Memory B cell (primary cell): ENCODE data around the gene PAX8.
A peak's percentile ranks its signal among the peaks of the same experiment; 100 is the strongest.
"Not testable (repeated sequence)": the region's sequence is repeated elsewhere in the genome, so short reads cannot be mapped to it uniquely, and the experiment has no call there.

Experiments used
- ATAC-seq: fragments of 150-1000 bp; cut with Tn5 transposase; 2 replicates; pipeline ENCODE4 v1.10.0; 2021; ENCODE audit warnings: low read depth, mild to moderate bottlenecking, moderate library complexity
- DNase-seq, 2 donors: peaks; one replicate each; pipeline ENCODE4 v3.0.0; 2022; ENCODE audit warnings: low spot score in 2 of 2
- H3K27ac Mint-ChIP-seq: one replicate; pipeline ENCODE4 v1.8.0; 2022; ENCODE audit warnings: mild to moderate bottlenecking, moderate library complexity, mixed read lengths
- H3K27me3 Mint-ChIP-seq: one replicate; pipeline ENCODE4 v1.8.0; 2022; ENCODE audit warnings: mixed read lengths
- H3K36me3 Mint-ChIP-seq: one replicate; pipeline ENCODE4 v1.8.0; 2022; ENCODE audit warnings: mild to moderate bottlenecking, mixed read lengths
- H3K4me1 Mint-ChIP-seq: one replicate; pipeline ENCODE4 v1.8.0; 2022; ENCODE audit warnings: mixed read lengths
- H3K4me3 Mint-ChIP-seq: one replicate; pipeline ENCODE4 v1.8.0; 2022; ENCODE audit warnings: mild to moderate bottlenecking, moderate library complexity, mixed read lengths
- H3K9me3 Mint-ChIP-seq: one replicate; pipeline ENCODE4 v1.8.0; 2022; ENCODE audit warnings: mixed read lengths

Gene PAX8

DNA sequence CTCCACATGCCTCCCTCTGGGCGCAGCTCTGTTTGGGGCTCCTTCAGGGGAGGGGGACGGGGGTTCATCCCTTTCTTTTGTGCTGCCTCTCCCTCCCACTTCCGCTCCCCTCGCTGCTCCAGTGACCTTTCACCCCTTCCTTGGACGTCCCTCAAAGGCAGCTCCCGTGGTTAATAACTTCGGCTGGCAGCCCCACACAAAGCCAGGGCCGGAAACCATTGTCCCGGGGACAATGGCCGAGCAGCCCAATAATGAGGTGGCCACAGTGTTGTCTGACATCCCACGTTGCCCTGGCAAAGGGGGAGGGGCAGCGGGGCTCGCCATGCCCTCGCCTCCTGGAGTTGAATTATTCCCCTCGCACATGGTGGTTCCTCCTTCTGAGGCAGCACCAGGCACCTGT, 27.0 kb upstream of the PAX8 start:
- ATAC-seq, H3K36me3 Mint-ChIP-seq, H3K4me1 Mint-ChIP-seq, H3K4me3 Mint-ChIP-seq, H3K9me3 Mint-ChIP-seq, H3K27ac Mint-ChIP-seq, DNase-seq: not testable (repeated sequence)
- peaks cover 11% of the 10 kb centered on the region for H3K27me3 Mint-ChIP-seq

DNA sequence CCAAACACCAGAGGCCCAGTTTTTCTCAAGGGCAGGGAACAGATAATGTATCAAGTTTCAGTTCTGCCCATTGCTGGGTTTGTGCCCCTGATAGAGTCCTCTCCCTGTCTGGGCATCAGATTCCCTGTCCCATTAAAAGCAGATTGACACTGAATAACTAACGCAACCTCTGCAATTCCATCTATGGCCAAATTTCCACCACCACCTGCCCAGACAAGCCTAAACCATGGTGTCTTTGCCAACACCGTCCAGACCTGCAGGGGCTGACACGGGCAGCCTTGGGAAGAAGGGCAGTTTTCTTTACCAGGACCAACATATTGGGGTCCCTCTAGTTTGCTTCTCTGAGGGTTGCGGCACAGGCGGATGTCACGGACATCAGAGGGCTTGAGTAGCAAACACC, 26.4 kb upstream of the PAX8 start:
- Mint-ChIP-seq H3K9me3 (no peaks in the 10 kb centered on the region), H3K4me3 (no peak overlapping the region), H3K27ac (no peak overlapping the region), H3K27me3 (peaks cover 11% of the 10 kb centered on the region), H3K4me1 (no peaks in the 10 kb centered on the region), H3K36me3 (no peaks in the 10 kb centered on the region)
- no peak for ATAC-seq
- no peak for DNase-seq

DNA sequence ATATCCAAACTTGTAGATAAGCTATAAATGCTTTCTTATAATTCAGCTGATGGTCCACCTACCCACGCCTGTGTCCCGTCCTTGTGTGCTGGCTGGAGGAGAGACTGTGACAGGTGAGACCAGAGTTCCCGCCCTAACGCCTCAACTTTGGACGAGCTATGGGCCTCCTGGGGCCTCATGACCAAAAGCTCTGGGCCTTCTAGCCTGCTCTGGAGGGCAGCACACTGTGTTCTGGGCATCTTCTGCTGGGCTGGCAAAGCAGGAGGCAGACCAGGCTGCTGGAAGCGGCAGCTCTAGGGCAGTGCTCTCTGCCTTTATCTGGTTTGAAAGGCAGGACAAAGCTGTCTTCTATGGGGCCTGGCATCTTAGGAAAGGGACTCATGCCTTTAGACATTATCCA, 26.0 kb upstream of the PAX8 start:
- ATAC-seq (no peak), DNase-seq (no peak)
- no peaks in the 10 kb centered on the region for H3K4me1 Mint-ChIP-seq
- peaks cover 11% of the 10 kb centered on the region for H3K27me3 Mint-ChIP-seq
- H3K9me3 Mint-ChIP-seq = no peaks in the 10 kb centered on the region
- H3K36me3 Mint-ChIP-seq = no peaks in the 10 kb centered on the region
- no peak overlapping the region for H3K4me3 Mint-ChIP-seq
- no peak overlapping the region for H3K27ac Mint-ChIP-seq

DNA sequence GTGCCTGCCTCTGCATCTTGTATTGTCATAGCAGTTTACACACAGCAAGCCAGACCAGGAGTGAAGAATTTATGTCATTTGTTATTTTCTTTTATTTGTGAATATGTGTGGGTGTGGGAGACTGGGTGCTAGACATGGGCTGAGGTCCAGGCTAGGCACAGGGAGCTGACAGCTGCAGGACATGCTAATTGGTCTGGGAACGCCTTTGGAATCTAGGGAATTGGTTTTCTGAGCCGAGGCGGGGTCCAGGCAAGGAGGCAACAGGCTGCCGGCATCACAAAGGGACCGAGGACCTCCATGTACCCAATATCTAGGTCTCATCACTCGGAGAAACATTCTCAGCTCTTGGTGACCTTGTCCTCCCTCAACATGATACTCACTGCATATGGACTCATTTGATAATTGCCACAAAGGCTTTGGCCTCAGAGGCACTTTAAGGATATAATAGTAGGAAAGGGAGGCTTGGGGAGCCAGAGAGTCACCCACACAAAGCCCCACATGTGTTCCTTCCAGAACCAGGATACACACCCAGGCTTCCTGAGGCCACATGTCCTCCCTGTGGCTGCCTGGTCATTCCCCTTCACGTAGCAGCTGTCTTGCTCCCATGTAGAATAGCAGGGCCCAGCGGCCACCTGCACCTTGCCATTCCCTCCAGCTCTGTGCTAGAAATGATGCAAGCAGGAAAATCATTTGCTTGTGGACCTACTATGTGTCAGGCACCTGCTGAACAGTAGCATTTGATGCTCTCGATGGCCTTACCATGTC, 23.7 kb upstream of the PAX8 start:
- not testable (repeated sequence) for ATAC-seq, H3K27ac Mint-ChIP-seq, H3K4me1 Mint-ChIP-seq, H3K9me3 Mint-ChIP-seq, H3K4me3 Mint-ChIP-seq, DNase-seq, H3K27me3 Mint-ChIP-seq, H3K36me3 Mint-ChIP-seq

DNA sequence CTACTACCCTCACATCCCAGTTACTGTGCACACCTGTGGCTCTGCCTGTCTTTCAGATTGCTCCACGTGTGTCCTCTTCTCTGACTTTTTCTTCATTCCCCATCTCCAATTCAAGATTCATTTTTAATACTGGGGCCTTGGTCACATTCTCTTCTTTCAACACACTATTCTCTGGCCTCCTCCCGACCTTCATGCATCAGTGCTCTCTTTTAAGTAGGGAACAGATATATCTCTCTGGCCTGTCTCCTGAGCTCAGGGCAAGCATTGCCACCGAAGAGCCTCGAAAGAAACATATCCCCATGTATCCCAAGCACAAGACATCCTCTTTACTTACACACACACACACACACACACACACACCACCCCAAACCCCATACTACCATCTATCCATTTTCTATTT, 21.6 kb upstream of the PAX8 start:
- Mint-ChIP-seq H3K27ac (no peak overlapping the region), H3K4me3 (no peak overlapping the region)

DNA sequence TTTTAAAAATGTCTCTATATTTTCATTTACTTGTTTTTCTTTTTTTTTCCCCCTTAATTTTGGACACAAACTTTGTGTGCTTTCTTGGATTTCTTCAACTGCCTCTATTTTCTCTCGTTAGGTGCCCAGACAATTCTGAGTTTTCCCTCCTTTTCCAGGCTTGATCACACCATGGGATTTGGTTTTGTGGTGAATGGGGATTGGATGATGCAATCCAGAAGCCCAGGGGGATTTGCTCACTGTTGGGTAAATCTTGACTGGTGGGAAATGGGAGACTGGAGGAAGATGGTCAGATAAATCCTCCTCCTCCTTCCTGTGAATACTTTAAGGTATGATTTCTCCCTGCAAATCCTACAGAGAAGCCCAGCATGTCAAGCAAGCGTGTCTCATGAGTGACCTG, 19.5 kb upstream of the PAX8 start:
- no peaks in the 10 kb centered on the region for H3K4me1 Mint-ChIP-seq
- no peak overlapping the region for H3K27ac Mint-ChIP-seq
- H3K27me3 Mint-ChIP-seq = peaks cover 7% of the 10 kb centered on the region
- H3K9me3 Mint-ChIP-seq = no peaks in the 10 kb centered on the region
- ATAC-seq = no peak
- DNase-seq = no peak
- no peaks in the 10 kb centered on the region for H3K36me3 Mint-ChIP-seq
- no peak overlapping the region for H3K4me3 Mint-ChIP-seq

More for the DNA sequence above, 21.6 kb upstream of the PAX8 start:
- Mint-ChIP-seq H3K4me1 (no peaks in the 10 kb centered on the region), H3K36me3 (no peaks in the 10 kb centered on the region), H3K9me3 (no peaks in the 10 kb centered on the region), H3K27me3 (peaks cover 2% of the 10 kb centered on the region)
- ATAC-seq = no peak
- DNase-seq = no peak

DNA sequence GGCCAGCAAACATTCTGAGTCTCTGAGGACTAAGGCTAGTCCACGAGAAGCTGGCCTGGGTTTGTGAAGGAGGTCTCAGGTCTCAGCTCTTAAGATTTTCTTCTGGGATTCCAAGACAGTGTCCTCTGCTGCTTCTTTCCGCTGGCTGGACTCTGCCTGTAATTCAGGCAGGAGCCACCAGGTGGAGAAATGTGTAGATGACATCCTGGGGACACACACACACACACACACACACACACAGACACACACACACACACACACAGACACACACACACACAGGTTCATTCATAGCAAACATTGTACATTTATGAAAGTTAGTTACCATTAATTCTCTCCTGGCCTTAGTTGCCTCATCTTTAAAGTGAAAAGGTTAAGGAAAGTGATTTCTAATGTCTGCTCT, 18.9 kb upstream of the PAX8 start:
- H3K27ac Mint-ChIP-seq, H3K9me3 Mint-ChIP-seq, H3K4me3 Mint-ChIP-seq, H3K4me1 Mint-ChIP-seq, H3K27me3 Mint-ChIP-seq, H3K36me3 Mint-ChIP-seq: not testable (repeated sequence)
- DNase-seq (peak in 1 of 2 donors; percentile 14), ATAC-seq (peak; percentile 27)

GRCh38 chr2:113291191-113291590, 12.5 kb upstream of the PAX8 start:
- H3K36me3 Mint-ChIP-seq = no peaks in the 10 kb centered on the region

GRCh38 chr2:113288674-113289149, 10.0 kb upstream of the PAX8 start:
- not testable (repeated sequence) for H3K36me3 Mint-ChIP-seq, DNase-seq, H3K27ac Mint-ChIP-seq, H3K9me3 Mint-ChIP-seq, H3K4me1 Mint-ChIP-seq, ATAC-seq, H3K4me3 Mint-ChIP-seq
- H3K27me3 Mint-ChIP-seq = peaks cover 21% of the 10 kb centered on the region

More at GRCh38 chr2:113291191-113291590, 12.5 kb upstream of the PAX8 start:
- DNase-seq (no peak), ATAC-seq (no peak)
- Mint-ChIP-seq H3K4me1 (no peaks in the 10 kb centered on the region), H3K27me3 (peaks cover 23% of the 10 kb centered on the region), H3K4me3 (no peak overlapping the region), H3K9me3 (no peaks in the 10 kb centered on the region), H3K27ac (no peak overlapping the region)

DNA sequence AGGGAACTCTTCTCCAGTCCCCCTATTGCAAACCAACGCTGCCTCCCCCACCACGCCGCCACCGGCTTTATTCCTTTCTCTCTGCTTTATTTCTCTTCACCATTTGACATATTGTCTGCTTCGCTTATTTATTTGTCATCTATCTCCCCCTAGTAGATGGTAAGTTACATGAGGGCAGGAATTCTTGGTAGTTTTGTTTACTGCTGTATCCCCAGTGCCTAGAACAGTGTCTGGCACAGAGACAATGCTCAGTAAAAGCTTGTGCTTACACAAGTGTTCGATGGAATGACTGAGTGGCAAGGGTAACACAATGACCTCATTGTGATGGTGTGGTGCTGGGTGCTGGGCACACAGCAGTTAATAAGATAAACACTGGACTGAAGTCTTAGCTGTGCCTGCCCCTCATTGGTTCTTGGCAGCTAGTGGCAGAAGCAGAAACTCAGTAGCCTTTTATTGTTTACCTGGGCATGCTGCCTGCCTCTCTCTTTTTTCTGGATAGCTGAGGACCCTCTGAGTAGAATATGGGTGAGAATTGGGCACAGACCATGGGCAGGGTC, 9.5 kb upstream of the PAX8 start:
- not testable (repeated sequence) for H3K9me3 Mint-ChIP-seq, H3K36me3 Mint-ChIP-seq, DNase-seq, ATAC-seq, H3K4me3 Mint-ChIP-seq, H3K4me1 Mint-ChIP-seq, H3K27ac Mint-ChIP-seq
- H3K27me3 Mint-ChIP-seq = peaks cover 16% of the 10 kb centered on the region

GRCh38 chr2:113285816-113286215, 7.1 kb upstream of the PAX8 start:
- H3K36me3 Mint-ChIP-seq = no peaks in the 10 kb centered on the region
- H3K27me3 Mint-ChIP-seq = peaks cover 13% of the 10 kb centered on the region
- DNase-seq = no peak
- no peaks in the 10 kb centered on the region for H3K4me1 Mint-ChIP-seq
- H3K27ac Mint-ChIP-seq = no peak overlapping the region
- no peaks in the 10 kb centered on the region for H3K9me3 Mint-ChIP-seq
- ATAC-seq = no peak
- H3K4me3 Mint-ChIP-seq = no peak overlapping the region

- DNase-seq, ATAC-seq, H3K27ac Mint-ChIP-seq, H3K36me3 Mint-ChIP-seq, H3K4me3 Mint-ChIP-seq, H3K4me1 Mint-ChIP-seq, H3K9me3 Mint-ChIP-seq: not testable (repeated sequence)
- H3K27me3 Mint-ChIP-seq = peaks cover 16% of the 10 kb centered on the region
Observed at GRCh38 chr2:113284999-113285398, 6.3 kb upstream of the PAX8 start.

GRCh38 chr2:113284476-113284875, 5.8 kb upstream of the PAX8 start:
- Mint-ChIP-seq H3K27ac (no peak overlapping the region), H3K9me3 (no peaks in the 10 kb centered on the region), H3K27me3 (peaks cover 17% of the 10 kb centered on the region), H3K4me3 (no peak overlapping the region), H3K4me1 (no peaks in the 10 kb centered on the region), H3K36me3 (no peaks in the 10 kb centered on the region)
- no peak for DNase-seq
- no peak for ATAC-seq

DNA sequence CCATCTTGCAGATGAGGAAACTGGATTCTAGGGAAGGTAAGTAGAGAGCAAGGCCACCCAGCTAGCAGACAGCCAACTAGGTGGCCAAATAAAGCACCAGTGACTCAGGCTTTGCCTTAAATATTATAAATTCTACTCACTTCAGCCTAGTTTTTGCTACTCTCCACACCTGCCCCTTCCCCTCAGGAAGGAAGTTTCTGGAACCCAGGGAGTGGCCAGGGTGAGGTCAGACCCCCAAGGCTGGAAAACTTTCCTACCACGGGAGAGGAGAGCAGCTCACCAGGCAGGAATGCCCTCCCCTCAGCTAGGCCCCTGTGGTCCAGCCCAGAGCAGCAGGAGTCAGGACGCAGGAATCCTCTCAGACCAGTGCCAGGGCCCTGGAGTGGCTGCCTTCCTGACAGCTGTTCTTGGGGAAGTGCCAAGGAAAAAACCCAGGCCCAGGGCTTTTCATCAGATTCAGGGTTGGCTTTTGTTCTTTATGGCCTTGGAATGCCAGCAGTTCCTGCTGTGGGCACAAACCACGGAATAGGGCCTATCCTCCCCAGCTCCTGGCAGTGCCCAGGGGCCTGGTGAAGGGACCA, 5.1 kb upstream of the PAX8 start:
- Mint-ChIP-seq H3K27ac (no peak overlapping the region), H3K36me3 (no peaks in the 10 kb centered on the region), H3K4me1 (no peaks in the 10 kb centered on the region), H3K9me3 (no peaks in the 10 kb centered on the region), H3K27me3 (peaks cover 23% of the 10 kb centered on the region), H3K4me3 (no peak overlapping the region)
- no peak for DNase-seq
- no peak for ATAC-seq
